B cell (primary cell): ENCODE results near the gene STX1A. TPM values are rescaled to one million over a fixed set of nuclear protein-coding genes. Genes with fewer than 3 reads are reported as not detected.
"Not testable (repeated sequence)": the region's sequence is repeated elsewhere in the genome, so short reads cannot be mapped to it uniquely, and the experiment has no call there.

ENCODE experiments used
- ATAC-seq: fragments of 200-7000 bp; cut with Tn5 transposase; one replicate; pipeline ENCODE4 v1.10.0; 2021; ENCODE audit warnings: low read depth, mild to moderate bottlenecking, moderate number of reproducible peaks, moderate library complexity
- CTCF ChIA-PET: fragments of 350-600 bp; sonication (Branson Sonifier 250); formaldehyde crosslinking; loops from one replicate; lab custom pipeline; 2021; ENCODE audit warnings: antibody characterized with exemption, inconsistent platforms; lab: Charles Lee
- POLR2A ChIA-PET: fragments of 350-600 bp; sonication (Branson Sonifier 250); formaldehyde crosslinking; loops from one replicate; lab custom pipeline; 2021; ENCODE audit warnings: antibody characterized with exemption; lab: Charles Lee
- DNase-seq: peaks from one replicate; pipeline ENCODE4 v3.0.0; 2013
- H2AFZ ChIP-seq: 2 replicates; pipeline ENCODE4 v1.6.1; 2012; ENCODE audit warnings: mild to moderate bottlenecking, low read depth, low read length; ENCODE audit not compliant: insufficient read depth, poor library complexity, severe bottlenecking
- H3K27ac ChIP-seq, 2 donors: 1 replicate in 1 of 2; 2 replicates in 1 of 2; pipeline ENCODE4 v1.5.1; 2012 to 2013; ENCODE audit warnings: low read length in 2 of 2, mild to moderate bottlenecking in 2 of 2, moderate library complexity in 1 of 2
- H3K27me3 ChIP-seq, 4 experiments: fragments of 200-600 bp in 1 of 4; sonication (generic) in 1 of 4; replicated peaks in 1 of 4; 1 replicate in 2 of 4; 2 replicates in 2 of 4; pipeline versions ENCODE4 v1.6.1 to v1.7.0; 2013 to 2016; ENCODE audit warnings: low read length in 3 of 4, mild to moderate bottlenecking in 2 of 4, mixed read lengths in 1 of 4, moderate library complexity in 1 of 4; ENCODE audit not compliant: insufficient read depth in 4 of 4, control insufficient read depth in 3 of 4; ENCODE audit errors: control extremely low read depth in 1 of 4
- H3K36me3 ChIP-seq, 2 experiments: replicated peaks in 1 of 2; 1 replicate in 1 of 2; 2 replicates in 1 of 2; pipeline versions ENCODE4 v1.6.1 to v1.7.1; 2013; ENCODE audit warnings: low read length in 1 of 2; ENCODE audit not compliant: insufficient read depth in 2 of 2, control insufficient read depth in 1 of 2; ENCODE audit errors: control extremely low read depth in 1 of 2, extremely low read depth in 1 of 2
- H3K4me1 ChIP-seq, 2 donors: fragments of 200-600 bp in 1 of 2; sonication (generic) in 1 of 2; 1 replicate in 1 of 2; 2 replicates in 1 of 2; pipeline versions ENCODE4 v1.5.1 to v1.6.1; 2013 to 2017; ENCODE audit warnings: low read length in 2 of 2; ENCODE audit not compliant: control insufficient read depth in 2 of 2, insufficient read depth in 2 of 2
- H3K4me2 ChIP-seq: replicated peaks from 2 replicates; pipeline ENCODE3; 2012; ENCODE audit warnings: mild to moderate bottlenecking, low read depth, low read length; ENCODE audit not compliant: poor library complexity, severe bottlenecking
- H3K4me3 ChIP-seq, 5 experiments: fragments of 200-600 bp in 1 of 5; sonication (generic) in 1 of 5; 1 replicate in 3 of 5; 2 replicates in 2 of 5; pipeline versions ENCODE4 v1.5.1 to v1.7.0; 2011 to 2016; ENCODE audit warnings: low read length in 4 of 5, mild to moderate bottlenecking in 4 of 5, low read depth in 2 of 5, control low read depth in 1 of 5, moderate library complexity in 1 of 5; ENCODE audit not compliant: insufficient read depth in 1 of 5; ENCODE audit errors: control extremely low read depth in 1 of 5, extremely low read depth in 1 of 5
- H3K79me2 ChIP-seq: fragments of 200-600 bp; sonication (generic); one replicate; pipeline ENCODE4 v1.6.0; 2016; ENCODE audit warnings: low read length; ENCODE audit not compliant: control insufficient read depth, insufficient read depth
- H3K9ac ChIP-seq: fragments of 200-600 bp; sonication (generic); 2 replicates; pipeline ENCODE4 v1.6.1; 2017; ENCODE audit warnings: mild to moderate bottlenecking, low read length, moderate library complexity
- H3K9me3 ChIP-seq, 3 donors: one replicate each; pipeline versions ENCODE4 v1.6.1 to v1.7.1; 2013; ENCODE audit warnings: low read length in 2 of 3; ENCODE audit not compliant: control insufficient read depth in 2 of 3, insufficient read depth in 1 of 3; ENCODE audit errors: control extremely low read depth in 1 of 3
- H4K20me1 ChIP-seq: 2 replicates; pipeline ENCODE4 v1.6.0; 2012; ENCODE audit warnings: mild to moderate bottlenecking, low read length; ENCODE audit not compliant: insufficient read depth, control insufficient read depth, poor library complexity, severe bottlenecking
- H3K27ac Mint-ChIP-seq: one replicate; pipeline ENCODE4 v1.8.0; 2021; ENCODE audit warnings: mixed read lengths
- H3K27me3 Mint-ChIP-seq: one replicate; pipeline ENCODE4 v1.8.0; 2021; ENCODE audit warnings: mixed read lengths
- H3K4me1 Mint-ChIP-seq: one replicate; pipeline ENCODE4 v1.8.0; 2021; ENCODE audit warnings: mixed read lengths
- H3K4me3 Mint-ChIP-seq: one replicate; pipeline ENCODE4 v1.8.0; 2021; ENCODE audit warnings: mixed read lengths
- H3K9me3 Mint-ChIP-seq: one replicate; pipeline ENCODE4 v1.8.0; 2022; ENCODE audit warnings: mixed read lengths; ENCODE audit not compliant: insufficient read depth
- EZH2 ChIP-seq: IDR thresholded peaks from 2 replicates; pipeline ENCODE4 v1.6.1; 2012; ENCODE audit warnings: borderline replicate concordance, low read depth, mild to moderate bottlenecking, moderate library complexity, low read length; ENCODE audit not compliant: insufficient read depth, poor library complexity, severe bottlenecking
- WGBS: methylation state at CpG from one replicate; pipeline ENCODE4 v1.1.5; 2013; ENCODE audit warnings: missing lambda C conversion rate; ENCODE audit not compliant: insufficient coverage; 5-methylcytosine and 5-hydroxymethylcytosine counted together
- intact Hi-C: fragments of 100-400 bp; cut with micrococcal nuclease; formaldehyde crosslinking; loops from one replicate; pipeline ENCODE4 v1.10.0; 2022
- polyA plus RNA-seq: library from polyadenylated mRNA; depleted of rRNA; stranded (reverse); fragments of >200 nt; gene quantifications from 2 replicates; pipeline ENCODE4 v1.2.3, GENCODE V29; 2012
- total RNA-seq, 2 donors: library from RNA; stranded (reverse); fragments of 120-200 nt in 1 of 2; gene quantifications; 1 replicate in 1 of 2; 2 replicates in 1 of 2; pipeline versions ENCODE4 v1.2.3 to v1.2.4, GENCODE V29; 2013 to 2022
- TF ChIP-seq, protein P1 (sequence below): fragments of 200-600 bp; IDR thresholded peaks from one replicate; pipeline ENCODE4 v1.8.0; 2022; ENCODE audit warnings: antibody characterized with exemption, mild to moderate bottlenecking

STX1A gene
- total and polyA plus RNA-seq, 2 donors (not counting 1 experiment from before 2014, with no cell fraction given) = 3.1 to 9.6 TPM

DNA sequence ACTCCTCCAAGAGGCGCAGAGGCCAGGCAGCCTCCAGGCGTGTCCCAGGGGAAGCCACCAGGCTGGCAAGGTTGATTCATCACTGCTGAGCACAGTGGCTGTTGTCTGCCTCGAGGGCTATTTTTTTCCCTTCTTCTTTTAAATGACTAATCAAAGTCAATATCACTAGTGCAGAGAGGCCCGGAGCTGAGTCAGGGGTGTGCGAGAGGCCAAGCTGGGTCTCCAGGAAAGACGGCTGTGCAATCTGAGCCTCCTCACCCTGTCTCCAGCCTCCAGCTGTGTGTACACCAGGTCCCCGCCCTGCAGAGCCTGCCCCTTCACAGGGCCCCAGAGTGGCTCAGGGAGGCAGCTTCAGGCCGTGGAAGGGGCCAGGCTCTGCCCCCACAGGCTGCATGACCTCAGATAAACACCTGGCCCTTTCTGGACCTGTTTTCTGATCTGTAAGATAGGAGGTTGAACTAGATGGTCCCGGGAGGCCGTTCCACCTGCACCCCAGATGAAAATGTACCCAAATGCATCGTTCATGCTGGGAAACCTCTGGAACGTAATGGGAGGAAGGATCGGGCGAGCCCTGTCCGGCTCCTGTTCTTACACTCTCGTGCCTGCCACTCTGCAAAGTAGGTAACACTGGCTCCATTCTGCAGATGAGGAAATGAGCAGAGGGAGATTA is 3.7 kb downstream of the STX1A start:
- DNase-seq (no peak), ATAC-seq (no peak)
- TF ChIP-seq, protein P1, sequence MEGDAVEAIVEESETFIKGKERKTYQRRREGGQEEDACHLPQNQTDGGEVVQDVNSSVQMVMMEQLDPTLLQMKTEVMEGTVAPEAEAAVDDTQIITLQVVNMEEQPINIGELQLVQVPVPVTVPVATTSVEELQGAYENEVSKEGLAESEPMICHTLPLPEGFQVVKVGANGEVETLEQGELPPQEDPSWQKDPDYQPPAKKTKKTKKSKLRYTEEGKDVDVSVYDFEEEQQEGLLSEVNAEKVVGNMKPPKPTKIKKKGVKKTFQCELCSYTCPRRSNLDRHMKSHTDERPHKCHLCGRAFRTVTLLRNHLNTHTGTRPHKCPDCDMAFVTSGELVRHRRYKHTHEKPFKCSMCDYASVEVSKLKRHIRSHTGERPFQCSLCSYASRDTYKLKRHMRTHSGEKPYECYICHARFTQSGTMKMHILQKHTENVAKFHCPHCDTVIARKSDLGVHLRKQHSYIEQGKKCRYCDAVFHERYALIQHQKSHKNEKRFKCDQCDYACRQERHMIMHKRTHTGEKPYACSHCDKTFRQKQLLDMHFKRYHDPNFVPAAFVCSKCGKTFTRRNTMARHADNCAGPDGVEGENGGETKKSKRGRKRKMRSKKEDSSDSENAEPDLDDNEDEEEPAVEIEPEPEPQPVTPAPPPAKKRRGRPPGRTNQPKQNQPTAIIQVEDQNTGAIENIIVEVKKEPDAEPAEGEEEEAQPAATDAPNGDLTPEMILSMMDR = no peak
- no peak for TF ChIP-seq EZH2
- H3K9me3 Mint-ChIP-seq = no peaks in the 10 kb centered on the region
- peaks cover 39% of the 10 kb centered on the region for H3K27me3 Mint-ChIP-seq
- no peak overlapping the region for H2AFZ ChIP-seq
- peaks cover 0 to 6% (median 0%) of the 10 kb centered on the region in 3 donors for H3K9me3 ChIP-seq
- 13% methylated on average over 9 of the region's 16 CpGs for WGBS
- H3K79me2 ChIP-seq = no peaks in the 10 kb centered on the region
- H3K9ac ChIP-seq = no peak overlapping the region
- H3K27ac ChIP-seq = no peak overlapping the region
- H3K27me3 ChIP-seq = peaks cover 0 to 58% (median 25%) of the 10 kb centered on the region in 4 experiments
- H3K36me3 ChIP-seq = no peaks in the 10 kb centered on the region
- intact Hi-C loops = loop anchor here (5.0 kb wide), 1 partner anchor 33 kb away; the partner anchor contains the start of genes BUD23 and DNAJC30
- no peak overlapping the region for H3K4me3 Mint-ChIP-seq
- H3K4me3 ChIP-seq = no peak overlapping the region
- ChIA-PET CTCF (interaction anchor here (0.7 to 2.3 kb wide), 3 partner anchors 10 to 64 kb away, joined by 3 to 8 read pairs (median 3); no protein-coding TSS in a partner anchor), POLR2A (interaction anchor here (1.6 kb wide), 1 partner anchor 10 kb away, joined by 4 read pairs; no protein-coding TSS in a partner anchor)
- peaks cover 12% of the 10 kb centered on the region for H4K20me1 ChIP-seq
- no peak overlapping the region for H3K4me2 ChIP-seq
- H3K27ac Mint-ChIP-seq = no peak overlapping the region
- H3K4me1 Mint-ChIP-seq = peaks cover 20% of the 10 kb centered on the region
- H3K4me1 ChIP-seq = peaks cover 25 to 31% of the 10 kb centered on the region in 2 donors

- CTCF ChIA-PET, H3K36me3 ChIP-seq, H4K20me1 ChIP-seq, DNase-seq, ATAC-seq, H3K4me3 Mint-ChIP-seq, H3K27ac ChIP-seq, intact Hi-C loops, H3K4me1 Mint-ChIP-seq, H3K9me3 ChIP-seq, H3K9me3 Mint-ChIP-seq, POLR2A ChIA-PET, H3K79me2 ChIP-seq, H3K27ac Mint-ChIP-seq, H3K4me3 ChIP-seq, H3K9ac ChIP-seq, H2AFZ ChIP-seq, H3K4me2 ChIP-seq: not testable (repeated sequence)
- peaks cover 11 to 17% of the 10 kb centered on the region in 2 donors for H3K4me1 ChIP-seq
- H3K27me3 ChIP-seq = peaks cover 0 to 42% (median 19%) of the 10 kb centered on the region in 4 experiments
- WGBS = 84% methylated on average over 2 of the region's 6 CpGs
- peaks cover 34% of the 10 kb centered on the region for H3K27me3 Mint-ChIP-seq
These were observed 6.2 kb downstream of the STX1A start for GRCh38 chr7:73713319-73713718.
